DMS79 treated with DMSO at 0.1 percent for 48 hours (cell line): ENCODE results near the gene TMEM218.
"Not testable (repeated sequence)": the region's sequence is repeated elsewhere in the genome, so short reads cannot be mapped to it uniquely, and the experiment has no call there.

Experiments used
- DNase-seq: peaks from one replicate; lab custom pipeline; 2025; lab: John Stamatoyannopoulos, UW

The TMEM218 gene

DNA sequence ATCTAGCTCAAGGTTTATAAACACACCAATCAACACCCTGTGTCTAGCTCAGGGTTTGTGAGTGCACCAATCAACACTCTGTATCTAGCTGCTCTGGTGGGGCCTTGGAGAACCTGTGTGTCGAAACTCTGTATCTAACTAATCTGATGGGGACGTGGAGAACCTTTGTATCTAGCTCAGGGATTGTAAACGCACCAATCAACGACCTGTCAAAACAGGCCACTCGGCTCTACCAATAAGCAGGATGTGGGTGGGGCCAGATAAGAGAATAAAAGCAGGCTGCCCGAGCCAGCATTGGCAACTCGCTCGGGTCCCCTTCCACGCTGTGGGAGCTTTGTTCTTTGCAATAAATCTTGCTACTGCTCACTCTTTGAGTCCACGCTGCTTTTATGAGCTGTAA, 21.3 kb downstream of the TMEM218 start:
- DNase-seq = not testable (repeated sequence)

GRCh38 chr11:125089481-125089880, 21.9 kb downstream of the TMEM218 start:
- not testable (repeated sequence) for DNase-seq

DNA sequence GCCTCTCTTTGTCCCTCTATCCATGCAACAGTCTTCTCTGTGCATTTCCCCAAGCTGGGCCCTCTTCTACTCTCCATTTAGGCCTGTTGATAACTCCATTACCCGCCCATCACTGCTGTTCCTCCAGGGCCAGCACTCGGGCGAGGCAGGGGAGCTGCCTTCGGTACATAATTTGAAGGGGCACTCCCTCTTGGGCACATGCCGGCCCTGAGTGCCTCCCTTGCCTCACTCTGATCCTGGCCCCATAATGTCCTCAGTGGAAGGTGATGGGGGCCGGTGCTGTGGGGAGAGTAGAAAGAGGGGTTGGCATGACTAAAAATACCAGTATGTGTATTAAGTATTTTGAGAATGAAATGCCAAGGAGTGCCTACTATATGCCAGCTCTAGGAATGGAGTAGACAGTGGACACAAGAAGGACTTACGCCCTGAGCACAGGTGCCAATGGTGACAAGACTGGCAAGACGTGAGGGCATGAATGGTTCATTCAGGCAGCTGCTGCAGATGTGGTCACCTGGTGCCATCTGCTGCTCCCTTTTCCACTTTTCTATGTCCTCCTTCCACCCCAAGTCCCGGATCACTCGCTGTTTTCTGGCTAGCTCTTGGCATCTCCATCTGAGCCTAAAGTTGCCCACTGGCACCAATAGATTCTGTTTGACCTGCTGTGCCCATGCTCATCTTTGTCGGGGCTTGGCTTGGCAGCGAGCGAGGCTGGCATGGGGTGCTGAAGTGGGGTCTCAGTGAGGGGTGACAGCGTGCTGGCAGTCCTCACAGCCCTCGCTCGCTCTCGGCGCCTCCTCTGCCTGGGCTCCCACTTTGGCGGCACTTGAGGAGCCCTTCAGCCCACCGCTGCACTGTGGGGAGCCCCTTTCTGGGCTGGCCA, 22.6 kb downstream of the TMEM218 start:
- peak; percentile 43 for DNase-seq

- no peak for DNase-seq
Observed at GRCh38 chr11:125088123-125088522, 23.3 kb downstream of the TMEM218 start.

DNA sequence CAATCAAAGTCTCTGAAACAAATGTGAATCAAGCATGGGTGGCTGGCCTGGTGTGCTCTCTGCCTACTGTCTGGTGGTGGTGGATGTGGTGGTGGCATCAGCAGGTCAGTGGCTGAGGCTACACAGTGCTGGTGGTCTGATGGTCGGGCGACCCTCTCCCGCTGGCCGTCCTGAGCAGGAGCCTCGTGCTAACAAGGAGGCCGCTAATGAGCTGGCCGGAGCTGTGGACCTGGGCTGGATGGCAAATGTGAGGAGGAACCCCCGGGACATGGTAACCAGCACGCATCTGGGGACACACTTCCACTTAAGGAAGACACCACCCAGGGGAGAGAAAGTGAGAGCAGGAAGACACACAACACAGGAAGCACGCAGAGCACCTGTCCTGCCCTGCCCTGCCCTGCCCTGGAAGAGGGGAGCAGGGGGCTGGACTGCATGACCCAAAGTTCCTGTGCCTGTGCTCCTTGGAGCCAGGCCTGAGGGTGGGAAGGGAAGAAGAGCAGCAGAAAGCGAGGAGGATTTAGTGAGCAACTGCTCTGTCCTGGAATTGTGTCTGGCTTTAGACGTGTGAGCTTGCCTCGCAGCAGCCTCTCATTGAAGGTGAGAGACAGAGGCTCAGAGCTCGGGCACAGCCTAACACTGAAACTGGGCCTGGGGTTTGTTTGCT, 24.7 kb downstream of the TMEM218 start:
- no peak for DNase-seq

- no peak for DNase-seq
Observed at GRCh38 chr11:125085301-125086081, 25.9 kb downstream of the TMEM218 start.

DNA sequence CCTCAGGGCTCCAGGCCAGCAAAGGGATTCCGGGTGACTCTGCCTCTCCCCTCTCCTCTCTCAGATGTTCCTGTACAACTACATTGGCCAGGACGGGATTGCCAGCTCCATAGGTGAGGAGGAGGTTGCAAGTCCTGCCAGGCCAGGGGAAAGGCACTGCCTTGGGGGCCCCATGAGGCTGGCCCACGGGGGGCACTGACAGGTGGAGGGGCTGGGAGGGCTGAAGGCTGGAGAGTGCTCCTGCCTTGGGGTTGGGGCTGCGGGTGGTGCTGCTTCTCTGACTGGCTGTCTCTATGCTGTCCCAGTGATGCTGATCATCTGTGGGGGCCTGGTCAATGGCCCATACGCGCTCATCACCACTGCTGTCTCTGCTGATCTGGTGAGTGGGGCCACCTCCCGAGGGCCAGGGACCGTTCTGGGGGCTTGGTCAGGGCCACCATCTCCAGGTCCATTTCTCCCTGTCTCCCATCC, 26.6 kb downstream of the TMEM218 start:
- DNase-seq = no peak

GRCh38 chr11:125084057-125084416, 27.4 kb downstream of the TMEM218 start:
- DNase-seq = no peak

GRCh38 chr11:125083312-125084056, 27.9 kb downstream of the TMEM218 start:
- DNase-seq = no peak

GRCh38 chr11:125082611-125083311, 28.7 kb downstream of the TMEM218 start:
- DNase-seq = no peak

DNA sequence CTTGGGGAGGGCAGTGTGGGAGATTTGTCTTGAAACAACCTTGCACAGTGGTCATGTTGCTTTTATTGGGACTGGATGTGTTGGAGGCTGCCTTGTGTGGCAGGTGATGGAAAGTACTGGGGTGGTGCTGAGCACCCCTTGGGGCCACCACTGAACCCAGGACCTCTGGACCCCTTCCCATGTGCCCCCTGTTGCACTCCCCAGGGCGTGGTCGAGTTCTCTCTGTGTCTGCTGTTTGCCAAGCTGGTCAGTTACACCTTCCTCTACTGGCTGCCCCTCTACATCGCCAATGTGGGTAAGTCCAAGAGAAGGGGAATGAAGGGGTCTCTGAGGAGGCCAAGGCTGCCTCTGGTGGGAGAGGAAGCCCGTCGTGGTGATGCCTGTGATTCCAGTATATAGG, 29.4 kb downstream of the TMEM218 start:
- DNase-seq = no peak

GRCh38 chr11:125081098-125081798, 30.2 kb downstream of the TMEM218 start:
- no peak for DNase-seq

DNA sequence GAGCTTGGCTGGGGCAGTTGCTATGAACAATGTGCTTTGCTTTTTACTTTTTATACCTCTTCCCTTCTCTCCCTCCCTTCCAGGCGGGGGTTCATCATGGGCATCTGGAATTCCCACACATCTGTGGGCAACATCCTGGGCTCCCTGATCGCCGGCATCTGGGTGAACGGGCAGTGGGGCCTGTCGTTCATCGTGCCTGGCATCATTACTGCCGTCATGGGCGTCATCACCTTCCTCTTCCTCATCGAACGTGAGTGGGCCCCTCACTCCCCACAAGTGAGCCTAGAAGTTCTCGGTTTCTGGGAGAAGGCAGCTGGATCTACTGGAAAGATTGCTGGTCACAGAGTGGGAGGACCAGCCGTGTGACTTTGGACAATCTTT, 30.9 kb downstream of the TMEM218 start:
- DNase-seq = no peak

- no peak for DNase-seq
Observed at GRCh38 chr11:125079878-125080530, 31.4 kb downstream of the TMEM218 start.

DNA sequence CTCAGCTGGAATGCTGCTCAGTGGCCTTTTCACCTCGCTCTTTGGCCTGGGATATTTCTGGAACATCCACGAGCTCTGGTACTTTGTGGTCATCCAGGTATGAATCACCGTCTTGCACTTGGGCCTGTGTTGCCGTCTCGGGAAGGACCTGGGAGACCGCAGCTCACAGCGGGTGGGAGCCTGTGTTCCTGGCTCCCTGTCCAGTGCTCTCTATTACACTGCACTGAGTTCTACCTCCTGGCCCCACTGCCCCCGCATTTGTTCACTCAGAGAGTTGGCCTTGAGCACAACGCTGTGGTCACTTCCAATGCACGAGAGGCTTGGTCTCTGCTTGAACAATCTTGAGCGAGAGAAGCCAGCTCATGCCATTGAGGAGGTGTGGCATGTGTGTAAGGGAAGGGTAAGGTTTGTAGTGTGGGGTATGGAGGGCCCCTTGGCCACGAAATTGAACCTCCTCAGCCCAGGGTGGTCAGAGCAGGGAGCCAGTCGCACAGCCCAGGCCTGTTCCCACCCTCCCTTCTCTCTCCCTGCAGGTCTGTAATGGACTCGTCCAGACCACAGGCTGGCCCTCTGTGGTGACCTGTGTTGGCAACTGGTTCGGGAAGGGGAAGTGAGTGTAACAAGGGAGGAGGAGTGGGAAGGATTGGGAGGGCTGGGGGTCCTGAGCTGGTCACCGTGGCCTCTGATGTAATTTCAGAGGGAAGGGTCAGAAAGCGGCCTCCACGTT, 32.1 kb downstream of the TMEM218 start:
- DNase-seq = no peak

DNA sequence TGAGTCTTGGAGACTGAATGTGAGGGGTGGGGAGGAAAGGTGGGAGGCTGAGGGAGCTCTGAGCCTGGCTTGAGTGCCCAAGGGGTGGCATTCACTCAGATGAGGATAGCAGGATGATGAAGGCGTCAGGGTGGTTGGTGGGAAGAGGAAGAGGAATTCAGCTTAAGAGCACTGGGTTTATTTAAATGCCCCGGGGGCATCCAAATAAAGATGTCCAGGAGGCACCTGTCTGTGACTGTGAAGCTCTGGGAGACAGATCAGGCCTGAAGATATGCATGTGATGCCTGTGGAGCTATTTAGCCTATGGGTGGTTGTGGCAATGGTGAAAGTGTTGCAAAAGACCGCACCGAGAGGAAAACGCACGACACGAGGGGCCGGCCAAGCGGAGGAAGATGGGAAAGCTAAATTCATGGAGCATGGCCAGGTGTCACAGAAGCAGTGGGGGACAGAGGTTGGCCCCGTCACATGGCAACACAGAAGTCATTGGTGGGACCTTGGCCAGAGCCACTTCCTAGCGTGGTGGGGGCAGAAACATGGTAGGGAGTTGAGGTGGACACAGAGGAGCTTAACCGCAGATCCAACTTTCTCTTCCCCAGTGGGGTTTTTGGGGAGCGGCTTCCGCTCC, 32.8 kb downstream of the TMEM218 start:
- DNase-seq = no peak

DNA sequence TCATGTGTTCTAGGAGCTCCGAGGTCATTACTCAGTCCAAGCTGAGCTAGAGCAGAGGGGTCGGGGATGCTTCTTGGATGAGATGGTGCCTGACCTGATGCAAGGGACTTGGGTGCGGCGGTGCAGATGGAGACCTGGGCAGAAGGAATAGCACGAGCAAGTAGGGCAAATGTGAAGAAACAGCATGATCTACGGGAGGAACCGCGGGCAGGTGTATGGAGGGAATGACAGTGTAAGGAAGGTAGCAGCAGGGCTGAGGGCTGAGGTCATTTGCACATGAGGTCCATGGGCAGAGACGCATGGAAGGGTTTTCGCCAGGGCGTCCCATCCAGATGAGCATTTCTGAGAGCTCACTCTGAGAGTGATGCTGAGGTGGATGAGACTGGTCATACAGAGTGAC, 33.4 kb downstream of the TMEM218 start:
- DNase-seq = no peak

DNA sequence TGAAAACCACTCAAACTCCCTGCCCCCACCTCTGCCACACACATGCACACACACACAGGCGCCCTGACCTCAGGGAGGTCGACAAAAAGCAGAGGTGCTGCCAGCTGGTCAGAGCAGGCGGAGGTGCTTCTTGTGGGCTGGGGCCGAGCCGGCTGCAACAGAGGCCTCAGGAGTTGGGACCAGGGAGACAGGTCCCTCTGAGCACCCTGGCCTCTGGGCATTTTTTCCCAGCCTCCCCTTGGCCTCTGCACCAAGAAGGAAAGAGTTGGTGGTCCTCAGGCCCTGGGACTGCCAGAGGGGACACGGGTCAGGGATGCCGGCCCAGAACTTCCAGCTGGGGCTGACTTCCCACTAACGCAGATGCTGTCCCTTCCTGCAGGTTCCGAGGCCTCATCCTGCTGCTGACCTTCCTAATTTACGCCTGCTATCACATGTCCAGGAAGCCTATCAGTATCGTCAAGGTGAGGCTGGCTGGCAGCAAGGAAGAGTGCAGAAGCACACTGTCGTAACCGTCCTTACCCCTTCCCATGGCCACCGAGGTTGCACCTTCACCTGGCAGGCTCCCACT, 35.0 kb downstream of the TMEM218 start:
- DNase-seq = no peak

GRCh38 chr11:125075900-125076317, 35.5 kb downstream of the TMEM218 start:
- no peak for DNase-seq
